ENCODE data around the gene CA12. TPM values are rescaled to one million over a fixed set of nuclear protein-coding genes. Genes with fewer than 3 reads are reported as not detected.

The CA12 gene
- total RNA-seq, 1 experiment from 2014 or later: 19.8 TPM

- Histone ChIP-seq H3K4me1 (ENCODE audit: insufficient read depth, low read length) (no peaks in the 10 kb centered on the region), H3K27me3 (ENCODE audit: low read length) (no peaks in the 10 kb centered on the region), H3K27ac (ENCODE audit: low read length) (no peak overlapping the region), H3K9ac (ENCODE audit: low read length) (no peak overlapping the region), H3K9me3 (ENCODE audit: low read length) (no peaks in the 10 kb centered on the region), H4K20me1 (ENCODE audit: low read length) (no peaks in the 10 kb centered on the region), H3K36me3 (ENCODE audit: low read depth, low read length) (no peaks in the 10 kb centered on the region), H2AFZ (ENCODE audit: low read length) (no peak overlapping the region), H3K4me2 (ENCODE audit: low read length) (no peak overlapping the region), H3F3A (ENCODE audit: low read length, unreplicated experiment) (no peaks in the 10 kb centered on the region), H3K9me2 (replicated peaks; ENCODE audit: low read length) (no peaks in the 10 kb centered on the region), H3K4me3 (ENCODE audit: low read length) (no peak overlapping the region), H3K79me2 (ENCODE audit: low read length) (no peaks in the 10 kb centered on the region)
- TF ChIP-seq EZH2 (IDR thresholded peaks at IDR 0.05; ENCODE audit: low read length, unreplicated experiment) (no peak), EZH2phosphoT487 (IDR thresholded peaks at IDR 0.05; ENCODE audit: borderline replicate concordance, low read length) (no peak)
- TF ChIP-seq, protein P1, sequence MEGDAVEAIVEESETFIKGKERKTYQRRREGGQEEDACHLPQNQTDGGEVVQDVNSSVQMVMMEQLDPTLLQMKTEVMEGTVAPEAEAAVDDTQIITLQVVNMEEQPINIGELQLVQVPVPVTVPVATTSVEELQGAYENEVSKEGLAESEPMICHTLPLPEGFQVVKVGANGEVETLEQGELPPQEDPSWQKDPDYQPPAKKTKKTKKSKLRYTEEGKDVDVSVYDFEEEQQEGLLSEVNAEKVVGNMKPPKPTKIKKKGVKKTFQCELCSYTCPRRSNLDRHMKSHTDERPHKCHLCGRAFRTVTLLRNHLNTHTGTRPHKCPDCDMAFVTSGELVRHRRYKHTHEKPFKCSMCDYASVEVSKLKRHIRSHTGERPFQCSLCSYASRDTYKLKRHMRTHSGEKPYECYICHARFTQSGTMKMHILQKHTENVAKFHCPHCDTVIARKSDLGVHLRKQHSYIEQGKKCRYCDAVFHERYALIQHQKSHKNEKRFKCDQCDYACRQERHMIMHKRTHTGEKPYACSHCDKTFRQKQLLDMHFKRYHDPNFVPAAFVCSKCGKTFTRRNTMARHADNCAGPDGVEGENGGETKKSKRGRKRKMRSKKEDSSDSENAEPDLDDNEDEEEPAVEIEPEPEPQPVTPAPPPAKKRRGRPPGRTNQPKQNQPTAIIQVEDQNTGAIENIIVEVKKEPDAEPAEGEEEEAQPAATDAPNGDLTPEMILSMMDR (conservative IDR thresholded peaks at IDR 0.05; ENCODE audit: low read depth, low read length): no peak
- ChIA-PET POLR2A (ENCODE audit: unreplicated experiment) (no interaction called here), CTCF (no interaction called here)
- intact Hi-C loops (cut with micrococcal nuclease): no loop called here
- no TSS peak for BruUV-seq (replicated peaks)
- DNase-seq (no peak), ATAC-seq (no peak)
Measured at GRCh38 chr15:63426552-63426951, 44.9 kb upstream of the CA12 start.

DNA sequence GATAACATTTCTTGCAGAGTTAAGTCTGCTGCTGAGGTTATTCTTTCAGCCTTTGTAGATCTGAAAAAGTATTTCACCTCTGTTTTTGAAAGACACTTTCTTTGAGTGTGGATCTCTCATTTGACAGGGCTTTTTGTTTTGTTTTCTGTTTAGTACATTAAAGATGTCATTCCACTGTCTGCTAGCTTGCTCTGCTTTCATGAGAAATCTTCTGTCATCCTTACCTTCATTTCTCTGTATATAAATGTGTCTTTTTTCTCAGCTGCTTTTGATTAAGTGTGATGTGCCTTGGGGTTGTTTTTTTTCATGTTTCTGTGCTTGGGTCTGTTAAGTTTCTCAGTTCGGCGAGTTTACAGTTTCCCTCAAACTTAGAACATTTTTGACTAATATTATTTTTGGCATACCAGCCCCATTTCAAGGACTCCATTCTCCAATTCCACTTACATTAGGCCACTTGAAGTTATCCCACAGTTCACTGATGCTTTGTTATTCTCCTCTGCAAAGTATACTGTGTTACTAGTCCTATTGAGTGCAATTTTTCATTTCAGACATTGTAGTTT, 43.9 kb upstream of the CA12 start:
- no peak overlapping the region for H3K27ac ChIP-seq (ENCODE audit: low read length)
- ChIA-PET CTCF (no interaction called here), POLR2A (ENCODE audit: unreplicated experiment) (no interaction called here)
- H3F3A ChIP-seq (ENCODE audit: low read length, unreplicated experiment): no peaks in the 10 kb centered on the region
- no peak overlapping the region for H3K4me3 ChIP-seq (ENCODE audit: low read length)
- H3K9me3 ChIP-seq (ENCODE audit: low read length): no peaks in the 10 kb centered on the region
- intact Hi-C loops (cut with micrococcal nuclease): no loop called here
- no peaks in the 10 kb centered on the region for H3K9me2 ChIP-seq (replicated peaks; ENCODE audit: low read length)
- H3K4me2 ChIP-seq (ENCODE audit: low read length): no peak overlapping the region
- no peaks in the 10 kb centered on the region for H4K20me1 ChIP-seq (ENCODE audit: low read length)
- ATAC-seq (no peak), DNase-seq (no peak)
- H3K79me2 ChIP-seq (ENCODE audit: low read length): no peaks in the 10 kb centered on the region
- BruUV-seq (replicated peaks): no TSS peak
- H3K9ac ChIP-seq (ENCODE audit: low read length): no peak overlapping the region
- no peaks in the 10 kb centered on the region for H3K27me3 ChIP-seq (ENCODE audit: low read length)
- no peaks in the 10 kb centered on the region for H3K4me1 ChIP-seq (ENCODE audit: insufficient read depth, low read length)
- no peak overlapping the region for H2AFZ ChIP-seq (ENCODE audit: low read length)
- no peaks in the 10 kb centered on the region for H3K36me3 ChIP-seq (ENCODE audit: low read depth, low read length)
- TF ChIP-seq, protein P1 (conservative IDR thresholded peaks at IDR 0.05; ENCODE audit: low read depth, low read length): no peak
- no peak for TF ChIP-seq EZH2phosphoT487 (IDR thresholded peaks at IDR 0.05; ENCODE audit: borderline replicate concordance, low read length)
- no peak for TF ChIP-seq EZH2 (IDR thresholded peaks at IDR 0.05; ENCODE audit: low read length, unreplicated experiment)

GRCh38 chr15:63422891-63423590, 41.4 kb upstream of the CA12 start:
- Histone ChIP-seq H3K4me3 (ENCODE audit: low read length) (no peak overlapping the region), H3K4me1 (ENCODE audit: insufficient read depth, low read length) (no peaks in the 10 kb centered on the region), H3K79me2 (ENCODE audit: low read length) (no peaks in the 10 kb centered on the region), H3K27me3 (ENCODE audit: low read length) (no peaks in the 10 kb centered on the region), H3K9me3 (ENCODE audit: low read length) (no peaks in the 10 kb centered on the region), H4K20me1 (ENCODE audit: low read length) (no peaks in the 10 kb centered on the region), H3K36me3 (ENCODE audit: low read depth, low read length) (no peaks in the 10 kb centered on the region), H3K9me2 (replicated peaks; ENCODE audit: low read length) (no peaks in the 10 kb centered on the region), H3K9ac (ENCODE audit: low read length) (no peak overlapping the region), H3K27ac (ENCODE audit: low read length) (no peak overlapping the region), H2AFZ (ENCODE audit: low read length) (no peak overlapping the region), H3F3A (ENCODE audit: low read length, unreplicated experiment) (no peaks in the 10 kb centered on the region), H3K4me2 (ENCODE audit: low read length) (no peak overlapping the region)
- TF ChIP-seq EZH2 (IDR thresholded peaks at IDR 0.05; ENCODE audit: low read length, unreplicated experiment) (no peak), EZH2phosphoT487 (IDR thresholded peaks at IDR 0.05; ENCODE audit: borderline replicate concordance, low read length) (no peak)
- TF ChIP-seq, protein P1 (conservative IDR thresholded peaks at IDR 0.05; ENCODE audit: low read depth, low read length): no peak
- DNase-seq (no peak), ATAC-seq (no peak)
- no TSS peak for BruUV-seq (replicated peaks)
- CTCF ChIA-PET: interaction anchor here (0.6 kb wide), 1 partner anchor 43 kb away, joined by 8 read pairs; no protein-coding TSS in a partner anchor
- POLR2A ChIA-PET (ENCODE audit: unreplicated experiment): no interaction called here
- intact Hi-C loops (cut with micrococcal nuclease): no loop called here

All from PC-3 (cell line).